GM18502 (cell line): ENCODE results near the gene TMEM234.

Source experiments
- ATAC-seq: cut with Tn5 transposase; IDR thresholded peaks from one replicate; pipeline ENCODE4 v1.9.1; 2021; ENCODE audit warnings: mild to moderate bottlenecking; ENCODE audit not compliant: unreplicated experiment, poor library complexity

TMEM234 gene

GRCh38 chr1:32180186-32181060 lies 41.7 kb downstream of the TMEM234 start:
- no peak for ATAC-seq

- ATAC-seq = peak; percentile 88
These were observed 42.5 kb downstream of the TMEM234 start, which contains the start of gene TXLNA for GRCh38 chr1:32179443-32180185. Gene TXLNA (plus strand): TSS chr1:32179675. CDS start chr1:32180346, 671 bp downstream.

GRCh38 chr1:32179193-32179442 lies 43.0 kb downstream of the TMEM234 start:
- no peak for ATAC-seq

- no peak for ATAC-seq
These were observed 43.6 kb downstream of the TMEM234 start for GRCh38 chr1:32178380-32179192.

- no peak for ATAC-seq
These were observed 49.4 kb downstream of the TMEM234 start for GRCh38 chr1:32172621-32173245.

- no peak for ATAC-seq
These were observed 51.2 kb downstream of the TMEM234 start for GRCh38 chr1:32170991-32171390.
